ENCODE results near the gene C19orf25. TPM values are rescaled to one million over a fixed set of nuclear protein-coding genes. Genes with fewer than 3 reads are reported as not detected.

Gene C19orf25
- total RNA-seq, 1 donor from 2014 or later = 19.2 TPM

DNA sequence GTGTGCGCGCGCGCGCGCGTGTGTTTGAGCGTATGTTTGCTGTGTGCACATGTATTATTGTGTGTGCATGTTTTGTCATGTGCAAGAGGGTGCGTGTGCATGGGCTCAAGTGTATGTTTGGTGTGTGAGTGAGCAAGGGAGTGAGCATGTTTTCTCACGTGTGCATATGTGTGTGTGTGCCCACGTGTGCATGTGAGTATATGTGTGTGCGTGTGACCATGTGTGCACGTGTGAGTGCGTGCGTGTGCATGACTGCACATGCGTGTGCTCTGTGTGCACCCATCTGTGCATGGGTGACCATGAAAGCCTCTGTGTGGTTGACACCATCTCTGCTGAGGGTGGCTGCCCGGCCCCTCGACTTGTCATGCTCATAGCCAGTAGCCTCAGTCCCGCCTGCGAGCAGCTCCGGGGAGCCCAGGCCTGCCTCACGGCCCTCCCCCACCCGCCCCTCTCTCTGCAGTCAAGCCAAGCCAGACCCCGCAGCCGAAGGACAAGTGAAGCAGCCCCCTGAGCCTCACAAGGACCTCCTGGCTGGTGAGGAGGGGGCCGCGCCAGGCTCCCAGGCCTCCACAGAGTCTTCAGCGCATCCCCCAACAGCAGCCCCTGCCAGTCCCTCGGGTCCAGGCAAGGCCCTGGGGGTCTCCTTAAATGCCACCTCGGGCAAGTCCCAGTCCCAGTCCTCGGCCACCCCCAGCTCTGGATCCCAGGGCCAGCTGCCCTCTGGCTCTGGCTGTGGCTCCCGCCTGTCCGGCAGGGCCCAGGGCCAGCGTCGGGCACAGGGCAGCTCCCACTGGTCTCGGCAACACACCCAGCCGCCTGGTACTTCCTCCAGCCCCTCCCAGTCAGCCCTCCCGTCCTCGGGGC, 17.9 kb upstream of the C19orf25 start:
- ATAC-seq = no peak
- no peak for DNase-seq (ENCODE audit: low spot score)

DNA sequence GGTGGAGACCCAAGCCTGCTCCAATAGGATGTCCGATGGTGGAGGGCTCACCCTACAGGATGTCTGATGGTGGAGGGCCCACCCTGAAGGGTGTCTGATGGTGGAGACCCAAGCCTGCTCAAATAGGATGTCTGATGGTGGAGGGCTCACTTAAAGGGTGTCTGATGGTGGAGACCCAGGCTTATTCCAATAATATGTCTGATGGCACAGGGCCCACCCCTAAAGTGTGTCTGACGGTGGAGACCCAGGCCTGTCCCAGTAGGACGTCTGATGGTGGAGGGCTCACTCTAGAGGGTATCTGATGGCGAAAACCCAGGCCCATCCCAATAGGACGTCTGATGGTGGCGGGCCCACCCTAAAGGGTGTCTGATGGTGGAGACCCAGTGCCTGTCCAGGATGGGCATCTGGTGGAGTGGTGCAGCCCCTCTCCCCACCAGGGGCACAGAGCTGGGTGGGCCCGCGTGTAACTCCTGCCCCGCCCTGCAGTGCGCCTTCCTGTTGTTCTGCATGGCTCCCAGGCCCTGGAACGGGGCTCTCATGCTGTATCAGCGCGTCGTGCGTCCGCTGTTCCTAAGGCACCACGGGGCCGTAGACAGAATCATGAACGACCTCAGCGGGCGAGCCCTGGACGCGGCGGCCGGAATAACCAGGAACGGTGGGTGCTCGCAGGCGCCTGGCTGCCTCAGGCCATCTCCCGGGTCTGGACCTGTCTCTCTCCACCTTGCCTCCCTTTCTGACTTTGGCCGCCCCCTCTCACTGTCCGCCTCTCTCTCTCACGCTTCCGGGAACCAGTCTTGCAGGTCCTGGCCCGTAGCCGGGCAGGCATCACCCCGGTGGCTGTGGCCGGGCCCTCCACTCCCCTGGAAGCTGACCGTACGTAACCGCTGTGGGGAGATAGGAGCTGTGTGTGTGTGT, 17.0 kb upstream of the C19orf25 start:
- no peak for ATAC-seq
- no peak for DNase-seq (ENCODE audit: low spot score)

DNA sequence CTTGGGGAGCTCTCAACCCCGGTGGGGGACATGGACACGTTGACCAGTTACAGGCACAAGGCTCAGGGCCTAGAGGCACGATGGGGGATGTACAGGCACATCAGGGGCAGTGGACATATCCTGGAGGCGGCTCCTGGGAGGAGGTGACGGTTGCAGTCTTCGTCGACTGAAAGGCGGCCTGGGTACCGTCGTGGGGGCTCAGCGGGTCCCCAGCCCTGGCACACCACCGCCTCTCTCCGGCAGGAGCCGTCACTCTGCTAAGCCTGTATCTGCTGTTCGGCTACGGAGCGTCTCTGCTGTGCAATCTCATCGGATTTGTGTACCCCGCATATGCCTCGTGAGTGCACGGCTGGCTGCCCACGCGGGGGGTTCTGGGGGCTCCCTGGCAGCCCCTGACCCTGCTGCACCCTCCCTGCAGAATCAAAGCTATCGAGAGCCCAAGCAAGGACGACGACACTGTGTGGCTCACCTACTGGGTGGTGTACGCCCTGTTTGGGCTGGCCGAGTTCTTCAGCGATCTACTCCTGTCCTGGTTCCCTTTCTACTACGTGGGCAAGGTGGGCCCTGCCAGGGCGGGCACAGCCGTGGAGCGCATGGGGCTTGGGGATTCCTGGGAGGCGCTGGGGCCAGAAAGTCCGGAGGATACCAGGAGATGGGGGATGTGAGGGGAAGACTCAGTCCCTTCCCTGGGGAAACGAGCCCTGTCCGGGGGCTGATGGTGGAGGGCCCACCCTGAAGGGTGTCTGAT, 16.2 kb upstream of the C19orf25 start:
- ATAC-seq (no peak), DNase-seq (ENCODE audit: low spot score) (no peak)

DNA sequence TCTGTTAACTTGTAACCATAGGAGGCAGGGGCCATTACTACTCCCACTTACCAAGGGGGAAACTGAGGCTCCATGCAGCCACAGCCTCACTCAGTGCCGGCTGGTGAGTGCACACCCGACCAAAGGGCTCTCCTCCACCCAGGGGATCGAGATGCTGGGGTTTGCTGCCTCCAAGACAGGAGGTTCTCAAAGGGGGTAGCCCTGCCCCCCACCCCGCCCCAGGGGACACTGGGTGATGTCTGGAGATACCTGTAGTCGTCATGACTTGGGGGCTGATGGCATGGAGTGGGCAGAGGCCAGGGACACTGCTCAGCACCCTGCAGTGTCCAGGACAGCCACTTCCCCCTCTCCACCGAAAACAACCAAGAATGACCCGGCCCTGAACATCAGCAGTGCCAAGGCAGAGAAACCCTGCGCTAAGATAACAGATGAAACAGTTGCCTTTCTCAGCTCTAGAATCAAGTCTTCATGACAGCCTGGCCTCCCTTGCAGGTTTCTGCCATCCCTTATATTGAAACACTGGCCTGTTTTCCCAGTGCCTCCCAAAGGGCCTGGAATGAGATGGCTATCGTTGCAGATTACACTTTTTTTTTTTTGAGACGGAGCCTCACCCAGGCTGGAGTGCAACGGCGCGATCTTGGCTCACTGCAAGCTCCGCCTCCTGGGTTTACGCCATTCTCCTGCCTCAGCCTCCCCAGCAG, 15.2 kb upstream of the C19orf25 start:
- ATAC-seq = no peak
- DNase-seq (ENCODE audit: low spot score) = no peak

DNA sequence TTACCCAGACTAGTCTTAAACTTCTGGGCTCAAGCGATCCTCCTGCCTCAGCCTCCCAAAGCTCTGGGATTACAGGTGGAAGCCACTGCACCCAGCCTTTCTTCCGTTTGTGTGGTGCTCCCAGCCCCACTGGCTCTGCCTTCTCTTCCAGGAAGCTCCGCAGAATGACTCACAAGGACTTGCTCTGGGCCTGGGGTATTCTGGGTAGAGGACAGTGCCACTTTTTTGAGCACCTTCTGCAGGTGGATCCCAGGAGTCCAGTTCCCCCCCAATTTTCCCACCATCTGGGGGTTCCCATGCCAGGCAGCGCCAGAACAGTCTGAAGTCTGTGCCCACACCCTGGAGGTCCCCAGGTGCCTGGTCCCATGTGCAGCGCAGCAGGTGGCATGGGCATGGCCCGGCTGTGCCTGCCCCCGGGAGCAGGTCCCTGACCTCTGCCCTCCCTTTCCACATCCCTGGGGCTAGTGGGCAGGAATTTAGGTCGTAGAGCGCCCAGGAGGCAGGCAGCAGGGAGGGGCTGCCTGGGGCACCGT, 13.5 kb upstream of the C19orf25 start:
- DNase-seq (ENCODE audit: low spot score) (peak; percentile 89), ATAC-seq (peak; percentile 41)

DNA sequence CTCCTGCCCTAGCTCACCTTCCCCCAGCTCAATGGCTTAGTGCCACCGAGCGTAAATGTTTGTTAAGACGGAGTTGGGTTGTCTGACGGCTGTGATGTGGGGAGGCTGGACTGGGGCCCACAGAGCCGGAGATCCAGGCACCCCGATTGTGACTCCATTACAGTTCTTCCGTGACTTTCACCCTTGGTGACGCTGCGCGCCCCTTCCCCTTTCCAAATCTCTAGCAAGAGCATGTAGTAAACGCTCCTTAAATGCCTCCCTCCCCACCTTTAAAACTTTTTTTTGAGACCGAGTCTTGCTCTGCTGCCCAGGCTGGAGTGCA, 12.8 kb upstream of the C19orf25 start:
- peak; percentile 67 for DNase-seq (ENCODE audit: low spot score)

DNA sequence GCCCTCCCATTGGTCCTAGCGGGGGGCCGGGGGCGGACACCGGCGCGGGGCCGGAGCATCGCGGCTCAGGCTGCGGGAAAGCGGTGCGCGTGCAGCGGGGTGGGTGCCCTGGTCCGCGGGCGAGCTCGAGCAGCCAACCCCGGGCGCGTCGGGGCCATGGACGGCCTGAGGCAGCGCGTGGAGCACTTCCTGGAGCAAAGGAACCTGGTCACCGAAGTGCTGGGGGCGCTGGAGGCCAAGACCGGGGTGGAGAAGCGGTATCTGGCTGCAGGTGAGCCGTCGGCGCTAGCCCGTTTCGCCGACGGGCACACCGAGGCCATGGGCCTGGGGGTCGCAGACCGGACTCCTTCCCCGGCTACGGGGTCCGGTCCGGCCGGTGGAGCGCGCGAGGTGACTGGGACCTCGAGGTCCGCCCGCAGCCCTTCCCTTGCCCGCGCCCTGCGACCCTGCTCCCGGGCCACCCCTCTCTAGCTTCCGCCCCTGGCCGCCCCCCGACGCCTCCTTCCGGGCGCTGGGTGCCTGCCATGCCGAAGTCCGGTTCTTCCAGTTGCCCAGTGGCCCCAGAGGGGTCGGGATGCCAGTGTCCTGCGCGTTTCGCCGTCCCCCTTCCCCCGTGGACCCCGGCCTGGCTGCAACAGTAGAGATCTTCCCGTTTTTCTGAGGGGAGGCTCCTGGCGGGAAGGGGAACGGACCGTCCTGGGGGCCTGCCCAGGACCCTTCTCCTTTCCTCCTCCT, 12.3 kb upstream of the C19orf25 start, which contains the start of gene REEP6:
Gene REEP6, plus strand, starts transcription at position 68 of the 735 bp plus-strand sequence. Its CDS starts 89 bp downstream, at position 157.
- DNase-seq (ENCODE audit: low spot score) (peak; percentile 62), ATAC-seq (no peak)

More for the DNA sequence above, 12.8 kb upstream of the C19orf25 start:
- no peak for ATAC-seq

DNA sequence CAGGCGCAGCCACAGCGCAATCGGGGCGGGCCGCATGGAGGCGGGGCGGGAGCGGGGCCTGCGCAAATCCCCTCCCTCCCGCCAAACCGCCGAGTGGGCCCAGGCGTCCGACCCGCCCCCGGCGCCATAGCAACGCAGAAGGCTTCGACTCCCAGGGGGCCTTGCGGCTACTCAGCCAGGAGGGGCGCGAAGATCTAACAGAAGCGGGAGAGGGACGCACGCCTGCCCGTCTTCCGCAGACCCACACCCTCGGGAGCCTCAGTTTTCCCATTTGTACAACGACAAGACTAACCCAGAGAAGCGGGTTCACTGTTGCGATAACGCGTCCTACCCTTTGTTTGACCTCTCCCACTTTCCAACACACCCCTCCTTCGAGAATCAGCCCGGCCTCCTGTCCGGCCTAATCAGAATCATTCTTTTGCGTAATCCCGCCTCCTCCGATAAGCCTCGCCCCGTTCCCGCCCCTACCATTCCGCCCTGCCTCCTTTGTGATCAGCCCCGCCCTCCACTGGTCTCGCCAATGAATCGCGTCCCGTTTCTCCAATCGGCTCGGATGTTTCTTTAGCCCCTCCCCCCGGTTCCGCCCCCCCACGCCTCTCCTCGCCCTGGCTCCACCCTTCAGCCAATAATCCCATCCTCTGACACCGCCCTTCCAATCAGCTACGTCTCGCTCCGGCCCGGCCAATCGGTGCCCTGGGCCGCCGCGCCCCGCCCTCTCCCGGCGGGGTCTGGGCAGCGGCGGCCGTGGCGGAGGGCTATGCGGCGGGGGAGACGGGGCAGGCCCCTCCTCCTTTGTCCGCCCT, 11.5 kb upstream of the C19orf25 start, which contains the start of gene PCSK4:
Gene PCSK4, minus strand, starts transcription at position 40 of the 803 bp plus-strand sequence. Its CDS starts 4 bp downstream, at position 36.
- DNase-seq (ENCODE audit: low spot score) (peak; percentile 99), ATAC-seq (peak; percentile 79)

DNA sequence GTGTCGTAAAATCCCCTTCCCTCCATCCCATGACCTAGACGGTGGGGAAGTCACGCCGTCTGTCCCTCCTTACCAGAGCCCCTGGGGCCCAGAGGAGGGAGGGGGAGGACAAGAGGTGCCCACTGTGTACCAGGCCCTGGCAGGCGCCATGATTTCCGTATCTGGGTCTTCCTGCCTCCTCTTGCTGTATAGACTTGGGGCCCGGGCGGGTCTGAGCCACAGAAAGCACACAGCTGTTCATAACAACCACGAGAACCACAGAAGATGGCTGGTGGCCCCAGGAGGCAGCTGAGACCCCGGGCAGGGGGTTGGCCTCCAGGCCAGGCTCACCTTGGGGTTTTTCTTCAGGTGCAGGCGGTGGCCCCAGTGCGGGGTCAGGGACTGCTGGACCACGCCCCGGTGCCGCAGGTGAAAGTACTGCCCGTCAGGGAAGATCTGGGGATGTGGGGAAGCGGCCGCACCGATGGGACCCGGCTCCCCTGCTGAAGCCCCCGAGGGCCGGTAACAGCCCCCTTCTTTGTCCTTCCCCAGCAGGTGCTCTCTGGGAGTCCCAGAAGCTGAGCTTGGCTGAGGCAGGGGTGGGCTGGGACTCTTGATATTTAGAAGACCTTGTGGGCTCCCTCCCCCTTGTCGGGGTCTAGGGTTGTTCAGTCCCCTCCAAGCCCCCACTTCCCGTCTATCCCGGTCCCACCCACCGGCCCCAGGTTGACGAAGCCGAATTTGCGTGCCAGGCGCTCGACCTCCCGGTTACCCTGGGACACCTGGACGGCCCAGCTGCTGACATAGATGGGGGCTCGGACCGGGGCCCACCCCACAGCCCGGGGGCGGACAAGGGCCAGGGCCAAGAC, 10.7 kb upstream of the C19orf25 start:
- DNase-seq (ENCODE audit: low spot score) = no peak
- ATAC-seq = no peak

DNA sequence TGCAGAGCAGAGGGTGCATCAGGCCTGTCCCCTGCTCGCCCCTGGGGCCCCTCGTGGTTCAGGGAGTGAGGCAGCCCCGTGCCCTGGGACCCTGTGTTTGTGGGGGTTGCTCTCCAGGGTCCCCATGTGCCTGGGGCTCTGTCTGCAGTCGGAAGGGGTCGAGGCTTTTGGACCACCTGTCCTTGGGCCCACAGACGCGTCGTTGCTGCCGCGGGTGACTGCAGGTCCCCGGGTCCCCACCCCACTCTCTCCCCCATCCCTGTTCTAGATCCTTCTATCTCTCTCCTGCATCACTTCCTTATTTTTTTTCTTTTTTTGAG, 9.2 kb upstream of the C19orf25 start:
- DNase-seq (ENCODE audit: low spot score) = no peak
- ATAC-seq = no peak

DNA sequence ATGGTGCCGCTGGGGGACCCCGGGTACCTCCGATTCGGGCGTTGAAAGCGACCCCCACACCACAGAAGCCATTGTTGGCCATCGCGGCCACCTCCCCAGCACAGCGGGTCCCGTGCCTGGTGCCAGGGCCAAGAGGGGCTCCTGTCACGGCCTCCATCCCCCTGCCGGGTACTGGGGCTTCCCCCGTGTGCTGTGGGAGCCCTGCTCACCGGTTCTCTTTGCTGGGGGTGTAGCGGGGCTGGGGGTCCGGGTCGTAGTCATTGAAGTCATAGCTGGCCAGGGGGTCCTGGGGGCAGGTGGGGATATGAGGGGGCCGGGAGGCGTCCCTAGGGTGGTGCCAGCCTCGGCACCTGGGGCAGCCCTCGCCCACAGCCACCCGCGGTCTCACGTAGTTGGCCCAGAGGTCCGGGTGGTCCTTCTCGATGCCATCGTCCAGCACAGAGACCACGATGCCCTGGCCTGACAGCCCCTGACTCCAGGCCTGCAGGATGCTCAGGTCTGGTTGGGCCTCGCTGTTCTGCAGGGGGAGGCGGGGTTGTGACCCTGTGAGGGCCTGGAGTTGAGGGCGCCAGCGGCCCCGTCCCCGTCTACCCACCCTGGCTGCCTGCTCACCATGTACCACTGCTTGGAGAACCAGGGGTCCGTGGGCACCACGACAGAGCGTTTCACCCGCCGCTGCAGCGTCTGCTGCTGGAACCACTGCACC, 8.7 kb upstream of the C19orf25 start:
- no peak for DNase-seq (ENCODE audit: low spot score)
- no peak for ATAC-seq

DNA sequence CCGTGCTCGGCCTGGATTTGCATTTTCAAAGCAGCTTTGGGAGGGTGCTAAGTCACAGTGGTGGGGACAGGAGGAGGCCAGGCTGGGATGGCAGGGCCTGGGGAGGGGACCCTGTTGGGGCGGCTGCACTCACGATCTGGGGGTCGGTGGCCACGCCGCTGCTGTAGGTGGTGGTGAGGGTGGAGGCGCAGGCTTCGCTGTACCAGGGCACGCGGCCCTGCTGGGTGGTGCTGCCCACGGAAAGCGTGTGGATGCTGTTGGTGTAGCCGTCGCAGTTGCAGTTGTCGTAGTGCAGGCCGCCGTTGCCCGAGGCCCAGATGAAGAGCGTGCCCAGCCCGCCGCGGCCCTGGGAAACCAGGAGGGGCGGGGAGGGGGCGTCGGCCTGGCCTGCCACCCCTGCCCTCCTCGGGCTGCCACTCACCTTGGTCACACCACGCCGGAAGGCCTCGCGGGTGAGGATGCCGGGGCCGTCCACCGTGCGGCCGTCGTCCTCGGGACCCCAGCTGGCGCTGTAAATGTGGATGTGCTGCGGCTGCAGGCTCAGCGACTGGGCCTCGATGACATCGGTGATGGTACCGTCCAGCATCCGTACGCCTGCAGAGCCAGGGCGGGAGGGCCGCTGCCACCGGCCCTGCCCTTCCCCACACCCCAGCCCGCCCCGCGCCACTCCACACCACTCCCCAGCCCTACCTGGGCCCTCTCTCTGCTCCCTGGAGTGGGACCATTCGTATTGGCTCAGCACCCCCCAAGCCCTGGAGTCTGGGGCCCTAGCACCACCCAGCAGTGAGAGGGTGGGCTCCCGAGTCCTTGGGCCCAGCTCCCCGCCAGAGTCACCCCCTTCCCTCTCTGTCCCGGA, 7.9 kb upstream of the C19orf25 start:
- DNase-seq (ENCODE audit: low spot score) (no peak), ATAC-seq (no peak)

DNA sequence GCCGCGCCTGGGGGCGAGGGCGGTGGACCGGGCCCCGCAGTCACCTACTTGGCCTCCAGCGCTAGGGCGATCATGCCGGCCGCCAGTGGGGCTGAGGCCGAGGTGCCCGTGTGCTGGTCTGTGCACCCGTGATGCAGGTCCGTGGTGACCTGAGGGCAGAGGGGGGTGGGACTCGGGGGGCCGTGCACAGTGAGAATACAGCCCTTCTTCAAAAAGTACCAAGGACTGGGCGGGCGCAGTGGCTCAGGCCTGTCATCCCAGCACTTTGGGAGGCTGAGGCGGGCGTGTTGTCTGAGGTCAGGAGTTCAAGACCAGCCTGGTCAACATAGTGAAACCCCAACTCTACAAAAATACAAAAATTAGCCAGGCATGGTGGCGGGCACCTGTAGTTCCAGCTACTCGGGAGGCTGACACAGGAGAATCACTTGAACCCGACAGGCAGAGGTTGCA, 5.0 kb upstream of the C19orf25 start:
- DNase-seq (ENCODE audit: low spot score) (no peak), ATAC-seq (no peak)

DNA sequence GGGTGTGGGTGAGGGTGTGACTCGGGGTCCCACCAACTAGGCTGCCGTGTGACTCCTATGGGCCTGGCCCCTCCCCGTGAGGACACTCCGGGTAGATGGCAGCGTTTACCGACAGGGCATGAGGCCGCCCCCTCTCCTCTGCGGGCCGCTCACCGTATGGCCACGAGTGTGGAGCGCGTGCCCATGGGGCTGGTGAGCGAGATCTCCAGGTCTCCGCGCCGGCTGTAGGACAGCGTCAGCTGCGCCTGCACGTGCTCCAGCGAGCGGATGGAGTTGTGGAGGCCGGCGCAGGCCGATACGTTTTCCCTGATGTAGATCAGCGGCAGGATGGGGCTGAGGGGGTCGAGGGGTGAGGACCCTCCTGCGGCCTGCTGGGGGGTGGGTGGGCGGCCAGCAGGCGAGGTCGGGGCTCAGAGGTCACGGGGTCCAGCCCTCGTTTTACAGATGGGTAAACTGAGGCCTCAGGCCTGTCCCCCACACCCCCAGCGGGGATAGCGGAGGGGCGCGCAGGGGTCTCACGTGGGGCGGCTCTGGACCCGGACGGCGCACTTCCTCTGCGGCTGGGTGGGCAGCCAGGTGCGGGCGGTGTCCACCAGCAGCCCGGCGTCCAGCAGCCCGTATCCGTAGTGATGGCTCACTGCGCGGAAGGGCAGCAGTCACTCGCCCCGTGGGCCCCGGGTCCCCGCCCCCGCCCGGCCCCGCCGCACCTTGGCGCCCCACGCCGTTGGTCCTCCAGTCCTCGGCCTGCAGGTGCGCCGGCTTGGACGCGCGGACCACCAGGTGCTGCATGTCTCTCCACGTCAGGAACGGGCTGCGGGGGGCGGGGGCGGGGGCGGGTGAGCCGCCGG, 4.3 kb upstream of the C19orf25 start:
- no peak for DNase-seq (ENCODE audit: low spot score)
- no peak for ATAC-seq

Measured in left lobe of liver (tissue), 2 donors.